ENCODE results near the gene RFX1.
"Not testable (repeated sequence)": the region's sequence is repeated elsewhere in the genome, so short reads cannot be mapped to it uniquely, and the experiment has no call there.

RFX1 gene

GRCh38 chr19:14027856-14028450, 21.8 kb upstream of the RFX1 start, which contains the start of gene RLN3:
Gene RLN3, plus strand, starts transcription at chr19:14028148. Its CDS starts 57 bp downstream, at chr19:14028205.
- no peak for DNase-seq (ENCODE audit: low read depth in 2 of 2)

DNA sequence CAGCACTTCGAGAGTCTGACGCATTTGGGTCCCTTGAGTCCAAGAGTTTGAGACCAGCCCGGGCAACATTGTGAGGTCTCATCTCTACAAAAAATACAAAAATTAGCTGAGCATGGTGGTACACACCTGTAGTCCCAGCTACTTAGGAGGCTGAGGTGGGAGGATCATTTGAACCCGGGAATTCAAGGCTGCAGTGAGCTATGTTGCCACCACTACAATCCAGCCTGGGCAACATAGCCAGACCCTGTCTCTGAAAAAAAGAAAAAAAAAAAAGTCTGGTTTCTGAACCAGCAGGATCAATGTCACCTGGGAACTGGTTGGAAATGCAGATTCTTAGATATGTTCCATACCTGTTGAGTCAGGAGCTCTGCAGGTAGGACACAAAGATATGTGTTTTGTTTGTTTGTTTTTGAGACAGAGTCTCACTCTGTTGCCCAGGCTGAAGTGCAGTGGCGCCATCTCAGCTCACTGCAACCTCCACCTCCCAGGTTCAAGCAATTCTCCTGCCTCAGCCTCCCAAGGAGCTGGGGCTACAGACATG, 20.6 kb upstream of the RFX1 start:
- not testable (repeated sequence) for DNase-seq (ENCODE audit: low read depth in 2 of 2)

GRCh38 chr19:14023404-14024235, 17.5 kb upstream of the RFX1 start:
- no peak for DNase-seq (ENCODE audit: low read depth in 2 of 2)

DNA sequence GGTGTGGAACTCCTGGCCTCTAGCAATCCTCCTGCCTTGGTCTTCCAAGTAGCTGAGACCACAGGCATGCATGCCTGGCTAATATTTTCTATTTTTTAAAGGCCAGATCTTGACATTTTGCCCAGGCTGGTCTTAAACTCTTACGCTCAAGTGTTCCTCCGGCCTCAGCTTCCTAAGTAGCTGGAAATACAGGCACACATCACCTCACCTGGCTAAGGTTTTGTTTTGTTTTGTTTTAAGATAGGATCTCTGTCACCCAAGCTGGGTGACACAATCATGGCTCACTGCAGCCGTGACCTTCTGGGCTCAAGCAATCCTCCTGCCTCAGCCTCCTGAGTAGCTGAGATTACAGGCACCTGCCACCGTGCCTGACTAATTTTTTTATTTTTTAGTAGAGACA, 16.3 kb upstream of the RFX1 start:
- no peak for DNase-seq (ENCODE audit: low read depth in 2 of 2)

DNA sequence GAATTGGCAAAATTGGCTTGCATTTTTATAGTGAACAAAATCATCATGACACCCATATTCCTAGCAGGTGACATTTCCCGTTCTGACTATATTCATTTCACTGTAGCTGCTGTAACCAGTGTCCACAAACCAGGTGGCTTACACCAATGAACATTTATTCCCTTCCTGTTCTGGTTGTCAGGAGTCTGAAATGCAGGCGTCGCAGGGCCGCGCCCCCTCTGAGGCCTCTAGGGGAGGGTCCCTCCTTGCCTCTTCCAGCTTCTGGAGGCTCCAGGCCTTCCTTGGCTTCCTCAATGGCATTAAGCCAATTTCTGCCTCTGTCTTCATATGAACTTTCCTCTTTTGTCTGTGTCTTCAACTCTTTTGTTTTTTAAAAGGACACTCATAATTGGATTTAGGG, 15.4 kb upstream of the RFX1 start:
- no peak for DNase-seq (ENCODE audit: low read depth in 2 of 2)

DNA sequence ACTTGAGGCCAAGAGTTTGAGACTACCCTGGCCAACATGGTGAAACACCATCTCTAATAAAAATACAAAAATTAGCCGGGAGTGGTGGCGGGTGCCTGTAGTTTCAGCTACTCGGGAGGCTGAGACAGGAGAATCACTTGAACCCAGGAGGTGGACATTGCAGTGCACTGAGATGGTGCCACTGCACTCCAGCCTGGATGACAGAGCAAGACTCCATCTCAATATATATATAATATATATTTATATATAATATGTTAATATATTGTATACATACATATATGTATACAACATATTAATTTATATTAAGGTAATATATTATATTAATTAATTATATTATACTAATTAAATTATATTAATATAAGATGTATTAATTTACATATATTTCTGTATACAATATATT, 13.6 kb upstream of the RFX1 start:
- not testable (repeated sequence) for DNase-seq (ENCODE audit: low read depth in 2 of 2)

DNA sequence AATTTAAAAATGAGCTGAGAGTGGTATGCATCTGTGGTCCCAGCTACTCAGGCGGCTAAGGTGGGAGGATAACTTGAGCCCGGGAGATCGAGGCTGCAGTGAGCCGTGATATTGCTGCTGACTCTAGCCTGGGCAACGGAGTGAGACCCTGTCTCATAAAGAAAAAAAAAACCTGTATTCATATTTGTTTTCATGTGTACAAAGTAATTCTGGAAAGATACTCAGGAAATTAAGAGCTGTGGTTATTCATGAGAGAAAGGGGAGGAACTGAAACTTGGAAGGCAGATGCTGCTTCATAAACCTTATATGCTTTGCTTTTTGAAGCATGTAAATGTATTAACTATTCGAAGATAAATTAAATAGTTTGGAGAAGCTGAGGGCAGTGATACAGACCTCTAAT, 13.0 kb upstream of the RFX1 start:
- DNase-seq (ENCODE audit: low read depth in 2 of 2) = no peak

DNA sequence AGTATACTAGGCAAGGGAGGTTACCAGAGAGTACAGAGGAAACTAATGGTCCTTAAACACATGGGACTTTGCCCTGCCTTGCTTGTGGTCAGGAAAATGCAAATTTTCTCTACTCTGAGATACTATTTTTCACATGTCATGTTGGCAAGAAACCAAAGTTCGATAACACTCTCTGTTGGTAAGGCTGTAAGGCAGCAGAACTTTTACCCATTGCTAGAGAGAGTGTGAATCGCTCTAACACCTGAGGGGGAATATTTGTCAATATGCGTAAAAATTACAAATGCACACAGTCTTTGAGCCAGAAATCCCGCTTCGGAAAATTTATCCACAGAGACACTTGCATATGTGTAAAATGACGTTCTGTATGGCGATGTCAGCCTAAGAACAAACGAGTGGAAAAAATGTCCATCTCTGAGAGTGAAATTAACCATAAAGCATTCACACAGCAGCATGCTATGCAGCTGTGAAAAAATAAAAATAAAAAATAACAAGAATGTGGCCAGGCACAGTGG, 9.5 kb upstream of the RFX1 start:
- DNase-seq (ENCODE audit: low read depth in 2 of 2) = no peak

DNA sequence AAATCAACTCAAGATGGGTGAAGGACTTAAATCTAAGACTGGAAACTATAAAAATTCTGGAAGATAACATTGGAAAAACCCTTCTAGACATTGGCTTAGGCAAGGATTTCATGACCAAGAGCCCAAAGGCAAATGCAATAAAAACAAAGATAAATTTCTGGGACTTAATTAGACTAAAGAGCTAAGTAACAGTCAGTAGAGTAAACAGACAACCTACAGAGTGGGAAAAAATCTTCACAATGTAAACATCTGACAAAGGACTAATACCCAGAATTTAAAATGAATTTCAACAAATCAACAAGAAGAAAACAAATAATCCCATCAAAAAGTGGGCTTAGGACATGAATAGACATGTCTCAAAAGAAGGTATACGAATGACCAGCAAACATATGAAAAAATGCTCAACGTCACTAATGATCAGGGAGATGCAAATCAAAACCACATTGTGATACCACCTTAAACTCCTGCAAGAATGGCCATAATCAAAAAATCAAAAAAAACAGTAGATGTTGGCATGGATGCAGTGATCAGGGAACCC, 6.3 kb upstream of the RFX1 start:
- DNase-seq (ENCODE audit: low read depth in 2 of 2) = no peak

GRCh38 chr19:14006766-14007562, 844 bp upstream of the RFX1 start:
- peak in 1 of 2 donors; percentile 72 for DNase-seq (ENCODE audit: low read depth in 2 of 2)

DNA sequence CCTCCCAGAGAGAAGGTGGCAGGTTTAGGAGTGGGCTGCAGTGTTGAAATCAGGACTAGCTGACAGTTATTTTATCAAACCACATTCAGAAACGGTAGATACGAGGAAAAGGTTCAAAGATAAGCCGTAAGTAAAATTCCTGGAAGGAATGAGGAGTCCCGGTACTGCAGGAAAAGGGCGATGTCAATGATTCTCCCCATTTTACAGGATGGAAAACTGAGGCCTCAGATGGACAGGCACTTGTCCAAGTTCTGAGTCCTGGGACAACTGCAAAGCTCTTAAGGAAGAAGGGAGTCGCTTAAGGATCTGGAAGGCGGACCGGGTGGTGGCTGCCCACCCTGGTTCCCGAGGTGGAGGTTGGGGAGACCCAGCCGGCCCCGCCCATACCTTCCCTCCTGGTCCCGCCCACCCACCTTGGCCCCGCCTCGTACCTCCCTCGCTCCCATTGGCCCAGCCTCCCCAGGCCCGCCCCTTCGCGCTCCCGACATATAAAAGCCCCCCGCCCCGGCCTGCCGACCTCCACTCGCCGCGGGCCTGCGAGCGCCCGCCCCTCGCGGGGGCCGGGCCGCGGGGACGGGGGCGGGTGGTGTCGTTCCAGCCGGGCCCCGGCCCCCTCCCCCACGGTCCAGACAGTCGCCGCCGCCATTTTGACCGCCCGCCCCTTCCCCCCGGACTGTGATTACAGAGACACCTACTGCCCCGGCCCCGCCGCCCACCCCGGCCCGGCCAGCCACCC, 603 bp downstream of the RFX1 start:
- peak; percentile 88 to 89 for DNase-seq (ENCODE audit: low read depth in 2 of 2)

- no peak for DNase-seq (ENCODE audit: low read depth in 2 of 2)
Observed at GRCh38 chr19:14004619-14005348, 1.3 kb downstream of the RFX1 start.

DNA sequence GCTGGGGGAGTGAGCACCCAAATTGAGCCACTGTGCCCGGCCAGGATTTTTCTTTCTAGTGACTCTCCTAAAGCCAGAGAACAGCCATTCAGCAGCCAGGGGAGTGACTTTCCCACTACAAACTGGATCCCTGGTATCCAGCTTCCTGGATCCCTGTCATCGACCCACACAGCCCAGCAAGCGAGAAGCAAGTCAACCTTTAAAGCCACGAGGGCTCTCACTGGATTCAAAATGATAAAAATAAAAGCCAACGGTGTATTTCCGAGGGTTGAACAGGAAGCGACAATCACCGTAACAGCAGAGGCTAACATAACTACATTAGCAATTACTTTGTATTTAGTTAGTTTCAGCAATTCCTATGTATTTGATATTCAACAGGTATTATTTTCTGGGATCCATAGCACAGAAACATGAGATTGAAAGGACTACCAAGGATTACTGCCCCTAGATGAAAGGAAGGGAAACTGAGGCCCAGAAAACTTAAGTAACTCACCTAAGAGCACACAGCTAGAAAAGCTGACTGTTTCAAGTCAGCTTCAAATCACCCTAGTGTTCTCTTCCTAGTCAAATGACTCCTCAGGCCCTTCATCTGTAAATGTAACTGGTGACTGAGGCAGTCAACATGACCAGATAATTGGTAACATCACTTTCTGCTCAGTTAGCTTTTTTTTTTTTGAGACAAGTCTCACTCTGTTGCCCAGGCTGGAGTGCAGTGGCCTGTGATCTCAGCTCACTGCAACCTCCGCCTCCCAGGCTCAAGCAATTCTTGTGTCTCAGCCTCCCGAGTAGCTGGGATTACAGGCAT, 2.7 kb downstream of the RFX1 start:
- DNase-seq (ENCODE audit: low read depth in 2 of 2) = no peak

- DNase-seq (ENCODE audit: low read depth in 2 of 2) = no peak
Observed at GRCh38 chr19:14002571-14003250, 3.4 kb downstream of the RFX1 start.

DNA sequence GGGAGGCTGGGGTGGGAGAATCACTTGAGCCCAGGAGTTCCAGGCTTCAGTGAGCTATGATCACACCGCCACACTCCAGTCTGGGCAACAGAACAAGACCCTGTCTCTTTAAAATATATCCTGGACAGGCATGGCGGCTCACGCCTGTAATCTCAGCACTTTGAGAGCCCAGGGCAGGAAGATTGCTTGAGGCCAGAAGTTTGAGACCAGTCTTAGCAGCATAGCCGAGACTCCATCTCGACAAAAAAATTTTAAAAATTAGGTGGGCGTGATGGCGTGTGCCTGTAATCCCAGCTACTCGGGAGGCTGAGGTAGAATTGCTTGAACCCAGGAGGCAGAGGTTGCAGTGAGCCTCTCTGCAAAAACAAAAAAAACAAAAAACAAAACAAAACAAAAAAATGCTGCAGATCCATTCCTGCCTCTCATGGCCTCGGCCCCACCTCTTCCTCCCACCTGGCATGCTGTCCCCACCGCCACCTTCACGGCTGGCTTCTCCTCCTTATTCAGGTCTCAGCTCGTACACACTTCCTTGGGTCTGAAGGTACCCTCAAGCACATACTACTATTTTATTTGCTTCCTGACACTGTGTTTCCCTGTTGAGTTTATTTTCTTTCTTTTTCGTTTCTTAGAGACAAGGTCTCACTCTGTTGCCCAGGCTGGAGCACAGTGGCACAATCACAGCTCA, 5.3 kb downstream of the RFX1 start:
- no peak for DNase-seq (ENCODE audit: low read depth in 2 of 2)

DNA sequence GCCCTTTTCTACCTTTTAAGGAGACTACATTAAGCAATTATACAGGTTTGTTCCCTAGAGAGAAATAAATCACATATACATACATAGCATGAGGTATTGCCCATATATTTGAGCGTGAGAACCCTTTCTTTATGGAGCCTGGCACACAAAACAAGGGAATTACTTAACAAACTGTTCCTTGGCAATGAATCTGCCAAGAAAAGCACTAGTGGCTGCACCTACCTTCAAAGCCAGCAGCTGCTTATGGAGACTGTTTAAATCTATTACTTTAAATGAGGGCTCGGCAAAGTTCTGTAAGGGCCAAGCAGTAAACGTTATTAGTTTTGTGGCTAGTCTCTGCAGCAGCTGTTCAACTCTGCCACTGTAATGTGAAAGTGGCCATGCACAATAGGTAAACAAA, 7.0 kb downstream of the RFX1 start:
- DNase-seq (ENCODE audit: low read depth in 2 of 2) = no peak

GRCh38 chr19:13998426-13998825, 7.7 kb downstream of the RFX1 start:
- no peak for DNase-seq (ENCODE audit: low read depth in 2 of 2)

DNA sequence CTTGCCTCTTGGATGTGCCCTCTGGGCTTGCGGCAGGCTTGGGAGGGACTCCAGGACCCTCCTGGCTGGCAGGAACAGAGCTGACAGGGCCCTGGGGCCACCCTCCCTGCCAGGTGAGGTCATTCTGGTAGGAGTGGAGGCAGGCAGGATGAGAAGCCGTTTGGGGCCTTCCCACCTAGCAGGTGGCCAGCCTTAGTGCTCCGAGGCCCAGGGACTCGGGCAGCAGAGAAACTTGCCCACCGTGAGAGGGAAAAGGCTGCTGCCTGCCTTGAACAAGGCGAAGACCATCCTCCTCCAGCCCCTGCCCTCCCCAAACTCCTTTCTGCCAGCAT, 8.5 kb downstream of the RFX1 start:
- no peak for DNase-seq (ENCODE audit: low read depth in 2 of 2)

Data from stimulated activated CD4-positive, alpha-beta T cell treated with anti-CD3 and anti-CD28 coated beads, Interleukin-1b, Interleukin-23, amount 100 ng/mL, for 4 hours (primary cell).